Small intestine (tissue), 7 donors: Measurements from ENCODE around the gene SMPX. TPM values are rescaled to one million over a fixed set of nuclear protein-coding genes. Genes with fewer than 3 reads are reported as not detected.
"Not testable (repeated sequence)": the region's sequence is repeated elsewhere in the genome, so short reads cannot be mapped to it uniquely, and the experiment has no call there.

ENCODE experiments used
- DNase-seq, 2 donors: peaks; one replicate each; pipeline versions ENCODE4 v3.0.0 to v3.0.0-alpha.2; 2013
- FAIRE-seq: peaks from 2 replicates; lab custom pipeline; 2012; peaks lifted over from hg19 to GRCh38; lab: Jason Lieb, UNC
- H3K27ac ChIP-seq, 3 donors: one replicate each; pipeline ENCODE4 v1.5.1; 2013; ENCODE audit warnings: low read length in 2 of 3, mild to moderate bottlenecking in 2 of 3, control low read depth in 1 of 3, inconsistent platforms in 1 of 3, low read depth in 1 of 3, moderate library complexity in 1 of 3
- H3K27me3 ChIP-seq, 3 donors: one replicate each; pipeline ENCODE4 v1.6.1; 2013; ENCODE audit warnings: low read length in 3 of 3, inconsistent platforms in 1 of 3; ENCODE audit not compliant: control insufficient read depth in 3 of 3, insufficient read depth in 3 of 3
- H3K36me3 ChIP-seq, 3 donors: one replicate each; pipeline ENCODE4 v1.6.1; 2013; ENCODE audit warnings: low read length in 3 of 3, inconsistent platforms in 1 of 3, low read depth in 1 of 3, mild to moderate bottlenecking in 1 of 3, moderate library complexity in 1 of 3; ENCODE audit not compliant: control insufficient read depth in 3 of 3, insufficient read depth in 2 of 3
- H3K4me1 ChIP-seq, 3 donors: one replicate each; pipeline ENCODE4 v1.6.1; 2013; ENCODE audit warnings: low read length in 2 of 3, inconsistent platforms in 1 of 3, low read depth in 1 of 3, mild to moderate bottlenecking in 1 of 3, moderate library complexity in 1 of 3; ENCODE audit not compliant: control insufficient read depth in 3 of 3, insufficient read depth in 2 of 3
- H3K4me3 ChIP-seq, 3 donors: one replicate each; pipeline ENCODE4 v1.5.1; 2013; ENCODE audit warnings: low read length in 3 of 3, control low read depth in 1 of 3, inconsistent platforms in 1 of 3, low read depth in 1 of 3, mild to moderate bottlenecking in 1 of 3, moderate library complexity in 1 of 3
- H3K9me3 ChIP-seq, 2 donors: one replicate each; pipeline ENCODE4 v1.6.1; 2013; ENCODE audit warnings: low read depth in 1 of 2, low read length in 1 of 2; ENCODE audit not compliant: control insufficient read depth in 2 of 2, insufficient read depth in 1 of 2
- WGBS, 3 donors: extraction: QIAGEN DNeasy Blood & Tissue Kit; methylation state at CpG; one replicate each; pipeline ENCODE4 v1.1.7; 2013; 5-methylcytosine and 5-hydroxymethylcytosine counted together
- polyA plus RNA-seq, 4 donors: library from polyadenylated mRNA; stranded (reverse) in 3 of 4; unstranded in 1 of 4; fragments of 200-250 nt in 3 of 4; fragments of 120-200 nt in 1 of 4; gene quantifications; one replicate each; pipeline versions ENCODE4 v1.2.1 to v1.2.3, GENCODE V29; 2013
- donor health status: healthy with polysubstance abuse.
- donor health status: control.
- donor health status: control.
- donor health status: Bipolar disorder and iron deficiency.
- donor health status: healthy.

SMPX gene
- polyA plus RNA-seq, 4 donors: 0.24 to 4.1 (median 0.78) TPM; not detected in 1

- H3K27ac ChIP-seq: no peak overlapping the region
- WGBS, 3 donors: 74 to 89% (median 81%) methylated on average over 1 of the region's 1 CpG
Measured at GRCh38 chrX:21781525-21781924, 23.6 kb upstream of the SMPX start.

GRCh38 chrX:21779095-21779494 is 21.2 kb upstream of the SMPX start:
- FAIRE-seq (no peak), DNase-seq (no peak)
- Histone ChIP-seq H3K27me3 (no peaks in the 10 kb centered on the region), H3K4me1 (no peaks in the 10 kb centered on the region), H3K4me3 (no peak overlapping the region), H3K36me3 (no peaks in the 10 kb centered on the region), H3K27ac (no peak overlapping the region), H3K9me3 (no peaks in the 10 kb centered on the region)
- 56 to 64% (median 59%) methylated on average over 3 of the region's 3 CpGs for WGBS, 3 donors

More at GRCh38 chrX:21781525-21781924, 23.6 kb upstream of the SMPX start:
- Histone ChIP-seq H3K9me3 (no peaks in the 10 kb centered on the region), H3K27me3 (no peaks in the 10 kb centered on the region), H3K4me3 (no peak overlapping the region), H3K36me3 (no peaks in the 10 kb centered on the region), H3K4me1 (no peaks in the 10 kb centered on the region)
- DNase-seq (no peak), FAIRE-seq (no peak)

GRCh38 chrX:21778236-21778635 is 20.3 kb upstream of the SMPX start:
- no peaks in the 10 kb centered on the region for H3K27me3 ChIP-seq
- no peaks in the 10 kb centered on the region for H3K36me3 ChIP-seq
- no peak overlapping the region for H3K27ac ChIP-seq
- DNase-seq: no peak
- H3K4me3 ChIP-seq: no peak overlapping the region
- WGBS, 3 donors: 11 to 50% (median 14%) methylated on average over 1 of the region's 1 CpG
- FAIRE-seq: no peak
- H3K4me1 ChIP-seq: no peaks in the 10 kb centered on the region
- no peaks in the 10 kb centered on the region for H3K9me3 ChIP-seq

- peak; percentile 23 for FAIRE-seq
- not testable (repeated sequence) for H3K27ac ChIP-seq, H3K9me3 ChIP-seq, H3K36me3 ChIP-seq, H3K4me3 ChIP-seq, H3K4me1 ChIP-seq, H3K27me3 ChIP-seq, DNase-seq
Measured at GRCh38 chrX:21775128-21775527, 17.2 kb upstream of the SMPX start.

GRCh38 chrX:21773036-21773435 is 15.1 kb upstream of the SMPX start:
- 20 to 46% (median 33%) methylated on average over 2 of the region's 2 CpGs for WGBS, 3 donors

GRCh38 chrX:21770631-21771321 is 12.9 kb upstream of the SMPX start:
- H3K27ac ChIP-seq: no peak overlapping the region
- FAIRE-seq: no peak
- H3K4me1 ChIP-seq: no peaks in the 10 kb centered on the region
- 74 to 82% (median 78%) methylated on average over 7 to 10 of the region's 10 CpGs for WGBS, 3 donors
- no peak overlapping the region for H3K4me3 ChIP-seq
- no peaks in the 10 kb centered on the region for H3K27me3 ChIP-seq
- H3K9me3 ChIP-seq: no peaks in the 10 kb centered on the region
- no peaks in the 10 kb centered on the region for H3K36me3 ChIP-seq
- peak in 1 of 2 donors; percentile 2 for DNase-seq

More at GRCh38 chrX:21773036-21773435, 15.1 kb upstream of the SMPX start:
- not testable (repeated sequence) for H3K36me3 ChIP-seq, H3K4me1 ChIP-seq, H3K27ac ChIP-seq, H3K27me3 ChIP-seq, H3K4me3 ChIP-seq, DNase-seq, H3K9me3 ChIP-seq
- peak; percentile 33 for FAIRE-seq

GRCh38 chrX:21766101-21766500 is 8.2 kb upstream of the SMPX start:
- no peaks in the 10 kb centered on the region for H3K9me3 ChIP-seq
- H3K36me3 ChIP-seq: no peaks in the 10 kb centered on the region

GRCh38 chrX:21764008-21764407 is 6.1 kb upstream of the SMPX start:
- no peaks in the 10 kb centered on the region for H3K36me3 ChIP-seq
- H3K4me3 ChIP-seq: no peak overlapping the region
- no peaks in the 10 kb centered on the region for H3K9me3 ChIP-seq
- 48 to 67% (median 55%) methylated on average over 3 of the region's 3 CpGs for WGBS, 3 donors
- FAIRE-seq (no peak), DNase-seq (no peak)
- H3K27ac ChIP-seq: no peak overlapping the region
- H3K27me3 ChIP-seq: no peaks in the 10 kb centered on the region
- no peaks in the 10 kb centered on the region for H3K4me1 ChIP-seq

More at GRCh38 chrX:21766101-21766500, 8.2 kb upstream of the SMPX start:
- H3K4me3 ChIP-seq: no peak overlapping the region
- no peak overlapping the region for H3K27ac ChIP-seq
- DNase-seq: no peak
- H3K27me3 ChIP-seq: no peaks in the 10 kb centered on the region
- peak; percentile 41 for FAIRE-seq
- no peaks in the 10 kb centered on the region for H3K4me1 ChIP-seq

- FAIRE-seq: no peak
- no peaks in the 10 kb centered on the region for H3K4me1 ChIP-seq
- H3K4me3 ChIP-seq: no peak overlapping the region
- 37 to 93% (median 73%) methylated on average over 1 of the region's 1 CpG for WGBS, 3 donors
- no peaks in the 10 kb centered on the region for H3K9me3 ChIP-seq
- no peak overlapping the region for H3K27ac ChIP-seq
- DNase-seq: no peak
- H3K27me3 ChIP-seq: no peaks in the 10 kb centered on the region
- no peaks in the 10 kb centered on the region for H3K36me3 ChIP-seq
Measured at GRCh38 chrX:21758488-21758887, 572 bp upstream of the SMPX start.
